ENCODE measurements around the gene SERINC1. TPM values are rescaled to one million over a fixed set of nuclear protein-coding genes. Genes with fewer than 3 reads are reported as not detected.

The SERINC1 gene
- polyA plus RNA-seq, 1 experiment, result 89.7 TPM

DNA sequence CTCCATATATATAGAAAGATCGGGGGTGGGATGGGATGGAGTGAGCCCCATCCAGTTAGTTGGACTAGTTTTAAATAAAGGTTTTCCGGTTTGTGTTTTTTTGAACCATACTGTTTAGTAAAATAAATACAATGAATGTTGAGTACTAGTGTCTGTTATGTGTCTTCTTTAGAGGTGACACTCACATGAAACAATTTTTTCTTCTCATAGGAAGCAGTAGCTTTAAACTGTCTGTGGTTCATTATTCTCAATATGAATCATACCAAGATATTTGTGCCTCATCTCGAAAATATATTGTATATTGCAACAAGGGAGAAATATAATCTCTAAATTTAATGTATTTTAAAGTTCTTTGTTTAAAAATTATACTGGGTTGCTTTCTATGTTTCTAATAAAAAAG is 38.8 kb downstream of the SERINC1 start:
- H3K27me3 ChIP-seq (ENCODE audit: control insufficient read depth, insufficient read depth, low read length), result no peaks in the 10 kb centered on the region
- H3K4me3 ChIP-seq (ENCODE audit: low read depth, low read length), result no peak overlapping the region
- ChIA-PET POLR2A (interaction anchor here (0.6 kb wide), 1 partner anchor 13 kb away, joined by 4 read pairs; no protein-coding TSS in a partner anchor), CTCF (no interaction called here)
- no peak for DNase-seq (ENCODE audit: low read depth)
- H3K36me3 ChIP-seq (ENCODE audit: control insufficient read depth, insufficient read depth, low read length), result peaks cover 3% of the 10 kb centered on the region
- TF ChIP-seq, protein P1, sequence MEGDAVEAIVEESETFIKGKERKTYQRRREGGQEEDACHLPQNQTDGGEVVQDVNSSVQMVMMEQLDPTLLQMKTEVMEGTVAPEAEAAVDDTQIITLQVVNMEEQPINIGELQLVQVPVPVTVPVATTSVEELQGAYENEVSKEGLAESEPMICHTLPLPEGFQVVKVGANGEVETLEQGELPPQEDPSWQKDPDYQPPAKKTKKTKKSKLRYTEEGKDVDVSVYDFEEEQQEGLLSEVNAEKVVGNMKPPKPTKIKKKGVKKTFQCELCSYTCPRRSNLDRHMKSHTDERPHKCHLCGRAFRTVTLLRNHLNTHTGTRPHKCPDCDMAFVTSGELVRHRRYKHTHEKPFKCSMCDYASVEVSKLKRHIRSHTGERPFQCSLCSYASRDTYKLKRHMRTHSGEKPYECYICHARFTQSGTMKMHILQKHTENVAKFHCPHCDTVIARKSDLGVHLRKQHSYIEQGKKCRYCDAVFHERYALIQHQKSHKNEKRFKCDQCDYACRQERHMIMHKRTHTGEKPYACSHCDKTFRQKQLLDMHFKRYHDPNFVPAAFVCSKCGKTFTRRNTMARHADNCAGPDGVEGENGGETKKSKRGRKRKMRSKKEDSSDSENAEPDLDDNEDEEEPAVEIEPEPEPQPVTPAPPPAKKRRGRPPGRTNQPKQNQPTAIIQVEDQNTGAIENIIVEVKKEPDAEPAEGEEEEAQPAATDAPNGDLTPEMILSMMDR (IDR thresholded peaks at IDR 0.05; ENCODE audit: insufficient read depth, low read depth, low read length), result no peak

DNA sequence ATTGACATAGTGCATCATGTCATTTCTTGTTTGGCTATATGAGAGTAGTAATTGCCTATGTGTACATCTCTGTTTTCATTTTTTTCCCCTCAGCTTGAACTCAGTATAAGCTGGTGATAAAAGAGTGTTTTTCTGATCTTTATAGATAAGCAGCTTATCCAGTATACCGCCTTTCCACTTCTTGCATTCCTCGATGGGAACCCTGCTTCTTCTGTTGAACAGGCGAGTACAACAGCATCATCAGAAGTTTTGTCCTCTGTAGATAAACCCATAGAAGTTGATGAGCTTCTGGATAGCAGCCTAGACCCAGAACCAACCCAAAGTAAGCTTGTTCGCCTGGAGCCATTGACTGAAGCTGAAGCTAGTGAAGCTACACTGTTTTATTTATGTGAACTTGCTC is 39.8 kb downstream of the SERINC1 start:
- TF ChIP-seq, protein P1 (IDR thresholded peaks at IDR 0.05; ENCODE audit: insufficient read depth, low read depth, low read length), result no peak
- POLR2A ChIA-PET, result no interaction called here
- DNase-seq (ENCODE audit: low read depth), result no peak
- CTCF ChIA-PET, result no interaction called here
- Histone ChIP-seq H3K27me3 (ENCODE audit: control insufficient read depth, insufficient read depth, low read length) (no peaks in the 10 kb centered on the region), H3K4me3 (ENCODE audit: low read depth, low read length) (no peak overlapping the region), H3K36me3 (ENCODE audit: control insufficient read depth, insufficient read depth, low read length) (peaks cover 2% of the 10 kb centered on the region; the same call in 1 of the 2 replicates)

DNA sequence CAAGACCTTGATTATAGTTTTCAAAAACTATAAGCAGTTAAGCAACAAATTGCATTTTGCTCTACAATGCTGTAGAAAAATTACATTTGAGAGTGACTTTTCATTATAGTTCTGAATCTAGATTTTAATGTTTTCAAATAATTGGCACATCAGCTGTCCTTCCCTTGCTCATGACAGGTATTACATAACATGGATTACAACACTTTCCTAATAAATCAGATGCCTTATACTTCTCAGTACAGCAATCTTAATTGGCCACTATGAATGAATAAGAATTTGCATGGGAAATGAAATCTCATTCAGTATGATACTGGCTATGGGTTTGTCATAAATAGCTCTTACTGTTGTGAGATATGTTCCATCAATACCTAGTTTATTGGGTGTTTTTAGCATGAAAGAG is 42.3 kb downstream of the SERINC1 start:
- Histone ChIP-seq H3K4me3 (ENCODE audit: low read depth, low read length) (no peak overlapping the region), H3K27me3 (ENCODE audit: control insufficient read depth, insufficient read depth, low read length) (no peaks in the 10 kb centered on the region), H3K36me3 (ENCODE audit: control insufficient read depth, insufficient read depth, low read length) (peaks cover 2% of the 10 kb centered on the region; the same call in 1 of the 2 replicates)
- TF ChIP-seq, protein P1 (IDR thresholded peaks at IDR 0.05; ENCODE audit: insufficient read depth, low read depth, low read length), result no peak
- CTCF ChIA-PET, result no interaction called here
- no peak for DNase-seq (ENCODE audit: low read depth)
- POLR2A ChIA-PET, result no interaction called here

DNA sequence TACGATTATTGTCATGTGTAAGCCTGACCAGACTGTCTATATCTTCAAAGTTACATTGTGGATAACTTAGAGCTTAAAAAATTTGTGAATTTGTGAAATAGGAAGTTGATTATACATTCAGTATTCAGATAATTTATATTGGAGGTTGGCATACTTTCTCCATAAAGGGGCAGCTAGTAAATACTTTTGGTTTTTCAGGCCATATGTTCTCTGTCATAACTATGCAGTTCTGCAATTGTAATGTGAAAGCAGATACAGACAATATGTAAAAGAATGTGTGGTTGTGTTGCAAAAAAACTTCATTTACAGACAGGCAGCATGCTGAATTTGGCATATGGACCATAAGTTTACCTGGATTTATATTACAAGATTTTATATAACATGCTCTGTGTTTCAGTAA is 42.8 kb downstream of the SERINC1 start:
- DNase-seq (ENCODE audit: low read depth), result no peak
- POLR2A ChIA-PET, result no interaction called here

DNA sequence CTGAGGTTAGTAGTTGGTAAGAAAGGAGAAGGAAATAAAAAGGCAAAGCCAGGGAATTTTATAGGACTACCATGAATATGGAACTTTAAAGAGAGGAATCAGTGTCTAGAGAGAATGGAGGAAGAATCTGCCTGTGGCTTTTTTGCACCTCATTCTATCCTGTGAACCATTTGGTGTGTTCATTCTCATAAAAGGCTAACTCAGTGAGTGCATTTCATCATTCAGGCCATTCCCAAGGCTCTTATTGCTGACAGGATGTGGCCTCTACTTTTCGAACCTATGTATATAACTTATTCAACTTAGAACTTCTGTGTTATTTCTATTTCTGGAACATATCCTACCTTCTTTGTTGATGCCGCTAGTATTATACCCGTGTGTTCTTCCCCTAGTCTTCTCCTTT is 45.0 kb downstream of the SERINC1 start:
- no peaks in the 10 kb centered on the region for H3K36me3 ChIP-seq (ENCODE audit: control insufficient read depth, insufficient read depth, low read length)
- POLR2A ChIA-PET, result no interaction called here
- TF ChIP-seq, protein P1 (IDR thresholded peaks at IDR 0.05; ENCODE audit: insufficient read depth, low read depth, low read length), result no peak
- no peaks in the 10 kb centered on the region for H3K27me3 ChIP-seq (ENCODE audit: control insufficient read depth, insufficient read depth, low read length)
- H3K4me3 ChIP-seq (ENCODE audit: low read depth, low read length), result no peak overlapping the region
- no peak for DNase-seq (ENCODE audit: low read depth)
- CTCF ChIA-PET, result no interaction called here

More for the DNA sequence above, 42.8 kb downstream of the SERINC1 start:
- H3K36me3 ChIP-seq (ENCODE audit: control insufficient read depth, insufficient read depth, low read length), result peaks cover 2% of the 10 kb centered on the region; the same call in 1 of the 2 replicates
- H3K4me3 ChIP-seq (ENCODE audit: low read depth, low read length), result no peak overlapping the region
- no peaks in the 10 kb centered on the region for H3K27me3 ChIP-seq (ENCODE audit: control insufficient read depth, insufficient read depth, low read length)
- TF ChIP-seq, protein P1 (IDR thresholded peaks at IDR 0.05; ENCODE audit: insufficient read depth, low read depth, low read length), result no peak
- CTCF ChIA-PET, result no interaction called here

All from BJ (cell line).